Ishikawa (cell line): Measurements from ENCODE around the gene PAK5.

Experiments
- EGR1 ChIP-seq: IDR thresholded peaks from 2 replicates; pipeline ENCODE4 v1.6.1; 2012
- EP300 ChIP-seq: IDR thresholded peaks from 2 replicates; pipeline ENCODE4 v1.6.1; 2012; ENCODE audit warnings: borderline replicate concordance
- MAX ChIP-seq: IDR thresholded peaks from 2 replicates; pipeline ENCODE4 v1.6.1; 2012
- RAD21 ChIP-seq: IDR thresholded peaks from 2 replicates; pipeline ENCODE4 v1.6.1; 2012; ENCODE audit warnings: low read depth
- TAF1 ChIP-seq: IDR thresholded peaks from 2 replicates; pipeline ENCODE4 v1.6.1; 2012; ENCODE audit warnings: low read depth, mild to moderate bottlenecking

GRCh38 chr20:9742821-9743220 is 96.1 kb downstream of the PAK5 start:
- no peak for TF ChIP-seq EGR1
- TF ChIP-seq TAF1: no peak
- no peak for TF ChIP-seq MAX
- TF ChIP-seq EP300: no peak
- TF ChIP-seq RAD21: no peak
